Activated CD4-positive, alpha-beta T cell treated with anti-CD3 and anti-CD28 coated beads, Interleukin-2, amount 10 ng/mL, durations not matched to agents 7 days and 5 days (primary cell): Measurements from ENCODE around the gene IL37. TPM values are rescaled to one million over a fixed set of nuclear protein-coding genes. Genes with fewer than 3 reads are reported as not detected.
"Not testable (repeated sequence)": the region's sequence is repeated elsewhere in the genome, so short reads cannot be mapped to it uniquely, and the experiment has no call there.

Source experiments
- CTCF ChIA-PET: fragments of 350-600 bp; sonication (Branson Sonifier 250); formaldehyde crosslinking; loops from one replicate; lab custom pipeline; 2021; ENCODE audit warnings: antibody characterized with exemption; lab: Charles Lee
- POLR2A ChIA-PET: fragments of 350-600 bp; sonication (Branson Sonifier 250); formaldehyde crosslinking; loops from one replicate; lab custom pipeline; 2021; ENCODE audit warnings: antibody characterized with exemption; lab: Charles Lee
- DNase-seq: peaks from one replicate; pipeline ENCODE4 v3.0.0-alpha.2; 2020
- H3K27ac Mint-ChIP-seq: one replicate; pipeline ENCODE4 v1.8.0; 2021; ENCODE audit warnings: mild to moderate bottlenecking, moderate library complexity, mixed read lengths
- H3K27me3 Mint-ChIP-seq: one replicate; pipeline ENCODE4 v1.8.0; 2021; ENCODE audit warnings: mixed read lengths
- H3K36me3 Mint-ChIP-seq: one replicate; pipeline ENCODE4 v1.8.0; 2021; ENCODE audit warnings: low read depth, mixed read lengths
- H3K4me1 Mint-ChIP-seq: one replicate; pipeline ENCODE4 v1.8.0; 2021; ENCODE audit warnings: mixed read lengths
- H3K4me3 Mint-ChIP-seq: one replicate; pipeline ENCODE4 v1.8.0; 2021; ENCODE audit warnings: mild to moderate bottlenecking, moderate library complexity, mixed read lengths
- H3K9me3 Mint-ChIP-seq: one replicate; pipeline ENCODE4 v1.8.0; 2021; ENCODE audit warnings: mixed read lengths
- total RNA-seq, 2 experiments: library from RNA; stranded (reverse); gene quantifications; one replicate each; pipeline ENCODE4 v1.2.3, GENCODE V29; 2021

IL37 gene
- total RNA-seq, 2 experiments from 2014 or later, result not detected

DNA sequence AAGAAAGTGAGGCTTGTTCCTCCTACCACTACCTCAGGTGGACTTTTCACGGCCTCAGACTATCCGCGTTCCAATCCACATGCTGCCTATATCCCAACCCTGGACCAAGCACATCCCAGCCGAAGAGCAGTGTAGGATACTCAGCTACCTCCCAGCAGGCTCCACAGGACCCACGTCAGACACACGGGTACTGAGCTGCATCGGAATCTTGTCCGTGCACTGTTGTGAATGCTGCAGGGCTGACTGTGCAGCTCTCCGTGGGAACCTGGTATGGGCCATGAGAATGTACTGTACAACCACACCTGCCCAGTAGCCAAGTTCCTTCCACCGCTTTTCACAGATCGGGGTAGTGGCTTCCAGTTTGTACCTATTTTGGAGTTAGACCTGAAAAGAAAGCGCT is 22.3 kb downstream of the IL37 start:
- DNase-seq, result no peak
- Mint-ChIP-seq H3K4me1 (no peaks in the 10 kb centered on the region), H3K27me3 (peaks cover 7% of the 10 kb centered on the region), H3K4me3 (no peak overlapping the region), H3K9me3 (no peaks in the 10 kb centered on the region), H3K36me3 (no peaks in the 10 kb centered on the region), H3K27ac (no peak overlapping the region)
- POLR2A ChIA-PET, result no interaction called here
- CTCF ChIA-PET, result no interaction called here

- H3K27ac Mint-ChIP-seq, H3K4me1 Mint-ChIP-seq, H3K4me3 Mint-ChIP-seq, H3K27me3 Mint-ChIP-seq, H3K36me3 Mint-ChIP-seq, DNase-seq, H3K9me3 Mint-ChIP-seq, POLR2A ChIA-PET, CTCF ChIA-PET: not testable (repeated sequence)
Observed at GRCh38 chr2:112934117-112934516, 23.2 kb downstream of the IL37 start.

- Mint-ChIP-seq H3K4me1 (no peaks in the 10 kb centered on the region), H3K36me3 (no peaks in the 10 kb centered on the region), H3K27ac (no peak overlapping the region), H3K4me3 (no peak overlapping the region), H3K27me3 (peaks cover 7% of the 10 kb centered on the region), H3K9me3 (no peaks in the 10 kb centered on the region)
- POLR2A ChIA-PET, result no interaction called here
- DNase-seq, result no peak
- CTCF ChIA-PET, result interaction anchor here (1.5 kb wide), 1 partner anchor 16 kb away, joined by 3 read pairs; no protein-coding TSS in a partner anchor
Observed at GRCh38 chr2:112936927-112937232, 25.9 kb downstream of the IL37 start.

DNA sequence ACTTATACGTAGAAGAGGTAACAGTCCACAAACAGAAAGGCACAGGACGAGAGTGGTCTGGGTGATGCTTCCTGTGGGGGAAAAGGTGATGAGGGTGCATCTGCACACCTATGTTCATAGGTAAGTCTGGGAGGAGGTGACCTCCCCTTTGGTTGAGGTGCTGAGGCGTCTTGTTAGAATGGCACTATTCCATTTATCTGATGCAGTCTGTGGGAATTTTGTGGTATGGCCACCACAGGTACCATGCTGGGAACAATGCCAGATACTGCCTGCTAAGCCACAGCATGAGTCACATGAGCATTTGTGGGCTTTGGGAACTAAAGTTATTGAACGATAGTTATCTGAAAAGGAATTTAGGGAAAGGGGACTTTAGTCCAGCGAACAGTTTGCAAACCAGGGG is 27.9 kb downstream of the IL37 start:
- no peak for DNase-seq
- Mint-ChIP-seq H3K27ac (no peak overlapping the region), H3K4me3 (no peak overlapping the region), H3K9me3 (no peaks in the 10 kb centered on the region), H3K27me3 (peaks cover 10% of the 10 kb centered on the region), H3K4me1 (no peaks in the 10 kb centered on the region), H3K36me3 (no peaks in the 10 kb centered on the region)
- ChIA-PET CTCF (interaction anchor here (1.5 to 1.6 kb wide), 2 partner anchors 8 to 12 kb away, joined by 3 to 4 read pairs; no protein-coding TSS in a partner anchor), POLR2A (no interaction called here)

- no peaks in the 10 kb centered on the region for H3K36me3 Mint-ChIP-seq
Observed at GRCh38 chr2:112939425-112939824, 28.5 kb downstream of the IL37 start.

DNA sequence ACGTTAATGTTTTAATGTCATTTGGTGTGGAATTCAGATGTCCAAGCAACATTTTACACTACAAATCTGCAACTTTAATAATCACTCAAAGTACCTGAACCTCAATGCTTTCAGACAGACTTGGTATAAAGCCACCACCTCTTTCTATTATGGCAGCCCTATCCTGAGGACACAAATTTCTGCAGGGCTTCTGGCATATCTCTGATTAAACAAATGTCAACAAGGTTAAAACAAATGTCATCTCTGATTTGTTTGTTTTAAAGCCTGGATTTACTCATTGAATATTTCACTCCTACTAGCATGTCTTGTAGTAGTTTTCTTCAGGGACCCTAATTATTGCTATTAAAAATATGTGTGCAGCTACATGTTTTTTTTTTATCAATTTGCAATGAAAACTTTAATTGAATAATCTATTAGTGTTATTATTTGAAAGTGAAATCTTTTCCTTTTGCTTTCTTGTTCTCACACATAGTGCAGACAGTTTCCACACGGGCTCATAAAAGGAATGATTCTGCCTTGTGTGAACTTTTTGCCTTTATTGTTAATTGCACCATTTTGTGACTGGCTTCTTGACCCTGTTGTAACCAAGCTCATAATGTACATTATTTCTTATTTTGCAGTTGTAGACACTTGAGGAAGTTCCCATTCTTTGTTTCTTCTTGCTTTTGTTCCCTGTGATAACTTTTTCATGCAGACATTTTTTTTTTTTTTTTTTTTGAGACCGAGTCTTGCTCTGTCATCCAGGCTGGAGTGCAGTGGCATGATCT is 30.1 kb downstream of the IL37 start:
- POLR2A ChIA-PET, result interaction anchor here (0.6 kb wide), 1 partner anchor 39 kb away, joined by 3 read pairs; no protein-coding TSS in a partner anchor
- peaks cover 4% of the 10 kb centered on the region for H3K9me3 Mint-ChIP-seq
- H3K4me1 Mint-ChIP-seq, result no peaks in the 10 kb centered on the region
- H3K4me3 Mint-ChIP-seq, result no peak overlapping the region
- H3K27me3 Mint-ChIP-seq, result peaks cover 11% of the 10 kb centered on the region
- no peak for DNase-seq
- H3K36me3 Mint-ChIP-seq, result no peaks in the 10 kb centered on the region
- CTCF ChIA-PET, result interaction anchor here (0.6 to 3.4 kb wide), 27 partner anchors 9 to 488 kb away, joined by 3 to 38 read pairs (median 3); no protein-coding TSS in a partner anchor
- H3K27ac Mint-ChIP-seq, result no peak overlapping the region

More at GRCh38 chr2:112939425-112939824, 28.5 kb downstream of the IL37 start:
- Mint-ChIP-seq H3K4me1 (no peaks in the 10 kb centered on the region), H3K27me3 (peaks cover 10% of the 10 kb centered on the region), H3K4me3 (no peak overlapping the region), H3K9me3 (no peaks in the 10 kb centered on the region), H3K27ac (no peak overlapping the region)
- CTCF ChIA-PET, result interaction anchor here (1.6 kb wide), 1 partner anchor 13 kb away, joined by 4 read pairs; no protein-coding TSS in a partner anchor
- POLR2A ChIA-PET, result interaction anchor here (0.6 kb wide), 1 partner anchor 202 kb away, joined by 3 read pairs; no protein-coding TSS in a partner anchor
- no peak for DNase-seq

- no peak overlapping the region for H3K4me3 Mint-ChIP-seq
- no peaks in the 10 kb centered on the region for H3K36me3 Mint-ChIP-seq
- H3K27ac Mint-ChIP-seq, result no peak overlapping the region
- peak; percentile 85 for DNase-seq
- peaks cover 4% of the 10 kb centered on the region for H3K9me3 Mint-ChIP-seq
- ChIA-PET CTCF (interaction anchor here (0.6 to 3.4 kb wide), 27 partner anchors 8 to 489 kb away, joined by 3 to 38 read pairs (median 4); no protein-coding TSS in a partner anchor), POLR2A (interaction anchor here (0.6 kb wide), 1 partner anchor 40 kb away, joined by 3 read pairs; no protein-coding TSS in a partner anchor)
- no peaks in the 10 kb centered on the region for H3K4me1 Mint-ChIP-seq
- H3K27me3 Mint-ChIP-seq, result peaks cover 9% of the 10 kb centered on the region
Observed at GRCh38 chr2:112941753-112942653, 31.0 kb downstream of the IL37 start.

DNA sequence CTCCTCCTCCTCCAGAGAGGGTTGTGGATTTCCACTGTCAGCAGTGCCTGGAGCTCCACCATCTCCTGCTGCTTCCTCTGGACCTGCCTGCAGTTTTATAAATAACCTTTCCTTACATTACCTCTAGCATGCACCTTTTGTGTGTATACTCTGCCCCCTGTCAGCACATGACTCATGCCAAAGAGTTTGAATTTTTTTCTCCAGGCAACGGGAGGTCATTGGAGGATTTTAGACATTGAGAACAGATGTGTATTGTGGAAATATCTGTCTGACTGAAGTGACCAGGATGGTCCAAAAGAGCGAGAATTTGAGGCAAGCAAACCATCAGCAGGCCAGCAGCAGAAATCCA is 31.7 kb downstream of the IL37 start:
- no peaks in the 10 kb centered on the region for H3K4me1 Mint-ChIP-seq
- peaks cover 6% of the 10 kb centered on the region for H3K27me3 Mint-ChIP-seq
- DNase-seq, result no peak
- no peaks in the 10 kb centered on the region for H3K36me3 Mint-ChIP-seq
- H3K27ac Mint-ChIP-seq, result no peak overlapping the region
- H3K4me3 Mint-ChIP-seq, result no peak overlapping the region
- H3K9me3 Mint-ChIP-seq, result peaks cover 4% of the 10 kb centered on the region
- CTCF ChIA-PET, result interaction anchor here (1.4 to 3.4 kb wide), 7 partner anchors 13 to 201 kb away, joined by 3 to 38 read pairs (median 9); no protein-coding TSS in a partner anchor
- POLR2A ChIA-PET, result no interaction called here

DNA sequence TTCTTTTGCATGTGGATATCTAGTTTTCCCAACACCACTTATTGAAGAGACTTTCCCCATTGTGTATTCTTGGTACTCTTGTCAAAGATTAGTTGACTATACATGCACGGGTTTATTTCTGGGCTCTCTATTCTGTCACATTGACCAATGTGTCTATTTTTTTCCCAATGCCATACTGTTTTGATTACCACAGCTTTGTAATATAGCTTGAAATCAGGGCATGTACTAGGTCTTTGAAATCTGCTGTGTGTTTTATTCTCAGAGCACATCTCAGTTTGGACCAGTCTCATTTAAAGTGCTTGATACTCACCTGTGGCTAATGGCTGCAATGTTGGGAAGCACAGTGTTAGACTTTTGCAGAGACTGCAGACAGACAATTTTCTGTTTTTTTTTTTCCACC is 34.0 kb downstream of the IL37 start:
- POLR2A ChIA-PET, result interaction anchor here (0.6 kb wide), 1 partner anchor 188 kb away, joined by 5 read pairs; no protein-coding TSS in a partner anchor
- H3K27me3 Mint-ChIP-seq, result peaks cover 18% of the 10 kb centered on the region
- H3K4me1 Mint-ChIP-seq, result no peaks in the 10 kb centered on the region
- peaks cover 4% of the 10 kb centered on the region for H3K9me3 Mint-ChIP-seq
- no peak for DNase-seq
- no peak overlapping the region for H3K27ac Mint-ChIP-seq
- H3K4me3 Mint-ChIP-seq, result no peak overlapping the region
- CTCF ChIA-PET, result interaction anchor here (0.9 kb wide), 1 partner anchor 19 kb away, joined by 3 read pairs; no protein-coding TSS in a partner anchor
- no peaks in the 10 kb centered on the region for H3K36me3 Mint-ChIP-seq

DNA sequence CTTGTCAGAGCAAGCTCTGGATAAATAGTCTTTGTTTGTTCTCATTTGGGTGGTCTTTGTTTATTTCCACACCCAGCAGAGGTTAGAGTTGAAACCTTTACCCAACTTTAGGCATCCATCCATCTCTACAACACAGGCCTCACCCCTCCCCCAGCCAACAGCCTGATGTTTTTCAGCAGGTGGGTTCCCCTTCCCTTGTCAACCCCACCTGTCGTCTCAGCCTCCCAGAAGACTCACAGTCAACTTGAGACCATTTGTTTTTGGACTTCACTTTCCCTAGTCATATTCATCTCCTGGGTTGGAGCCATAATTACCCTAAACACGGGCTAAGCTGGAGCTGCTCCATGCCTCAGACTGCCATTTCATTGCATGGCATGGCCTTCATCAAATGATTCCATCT is 35.1 kb downstream of the IL37 start:
- Mint-ChIP-seq H3K36me3 (no peaks in the 10 kb centered on the region), H3K4me3 (no peak overlapping the region), H3K4me1 (no peaks in the 10 kb centered on the region), H3K27ac (no peak overlapping the region), H3K27me3 (peaks cover 21% of the 10 kb centered on the region), H3K9me3 (peaks cover 4% of the 10 kb centered on the region)
- CTCF ChIA-PET, result interaction anchor here (1.0 kb wide), 1 partner anchor 13 kb away, joined by 3 read pairs; no protein-coding TSS in a partner anchor
- POLR2A ChIA-PET, result no interaction called here
- DNase-seq, result no peak

DNA sequence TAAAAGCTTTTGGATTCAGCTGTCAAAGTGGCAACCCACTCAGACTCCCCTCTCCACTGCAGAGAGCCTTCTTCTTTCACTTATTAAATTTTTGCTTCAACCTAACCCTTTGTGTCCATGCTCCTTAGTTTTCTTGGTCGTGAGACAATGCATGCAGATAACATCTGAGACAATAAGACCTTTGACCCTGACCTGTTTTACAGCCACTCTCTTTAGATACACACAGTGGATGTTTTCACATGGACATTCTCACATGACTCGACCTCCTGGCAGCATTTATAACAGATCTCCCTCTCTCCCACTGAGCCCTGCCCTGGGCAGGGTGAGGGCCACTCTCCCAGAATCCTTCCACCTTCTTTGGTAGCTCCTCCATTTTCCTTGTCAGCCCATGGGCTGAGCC is 36.4 kb downstream of the IL37 start:
- no peaks in the 10 kb centered on the region for H3K4me1 Mint-ChIP-seq
- H3K27me3 Mint-ChIP-seq, result peaks cover 28% of the 10 kb centered on the region

DNA sequence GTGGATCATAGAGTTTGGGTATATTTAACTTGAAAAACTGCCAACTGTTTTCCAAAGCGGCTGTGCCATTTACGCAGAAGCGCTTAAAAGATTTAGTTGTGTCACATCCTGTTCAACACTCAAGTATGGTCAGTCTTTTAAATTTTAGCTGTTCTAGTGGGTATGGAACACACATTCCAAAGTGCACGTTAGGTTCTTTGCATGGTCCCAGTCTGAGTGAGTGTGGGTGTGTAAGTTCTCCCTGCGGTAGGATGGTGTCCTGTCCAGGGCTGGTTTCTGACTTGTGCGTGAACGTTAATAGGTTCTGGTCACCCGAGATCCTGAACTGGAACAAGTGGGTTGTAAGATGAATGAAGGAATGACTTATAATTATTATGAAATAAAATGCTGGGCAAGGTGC is 38.5 kb downstream of the IL37 start:
- POLR2A ChIA-PET, result no interaction called here
- Mint-ChIP-seq H3K4me1 (no peaks in the 10 kb centered on the region), H3K36me3 (no peaks in the 10 kb centered on the region), H3K4me3 (no peak overlapping the region), H3K27me3 (peaks cover 29% of the 10 kb centered on the region), H3K9me3 (peaks cover 4% of the 10 kb centered on the region), H3K27ac (no peak overlapping the region)
- CTCF ChIA-PET, result interaction anchor here (1.0 to 1.4 kb wide), 2 partner anchors 8 to 402 kb away, joined by 3 read pairs; no protein-coding TSS in a partner anchor
- DNase-seq, result no peak

More for the DNA sequence above, 36.4 kb downstream of the IL37 start:
- ChIA-PET CTCF (interaction anchor here (0.7 to 1.1 kb wide), 3 partner anchors 9 to 348 kb away, joined by 3 to 6 read pairs (median 3); no protein-coding TSS in a partner anchor), POLR2A (no interaction called here)
- no peak for DNase-seq
- Mint-ChIP-seq H3K9me3 (peaks cover 4% of the 10 kb centered on the region), H3K27ac (no peak overlapping the region), H3K4me3 (no peak overlapping the region), H3K36me3 (no peaks in the 10 kb centered on the region)
